ENCODE data around the gene CLIC6. TPM values are rescaled to one million over a fixed set of nuclear protein-coding genes. Genes with fewer than 3 reads are reported as not detected.
A peak's percentile ranks its signal among the peaks of the same experiment; 100 is the strongest.

The CLIC6 gene
- total RNA-seq, 1 experiment from 2014 or later = not detected

- BruUV-seq (replicated peaks) = no TSS peak
- Mint-ChIP-seq H3K4me3 (ENCODE audit: unreplicated experiment) (no peak overlapping the region), H3K27ac (ENCODE audit: low read depth, unreplicated experiment) (no peak overlapping the region), H3K27me3 (ENCODE audit: insufficient read depth, unreplicated experiment) (peaks cover 59% of the 10 kb centered on the region), H3K9me3 (ENCODE audit: unreplicated experiment) (no peaks in the 10 kb centered on the region), H3K36me3 (ENCODE audit: insufficient read depth, unreplicated experiment) (no peaks in the 10 kb centered on the region), H3K4me1 (ENCODE audit: insufficient read depth, unreplicated experiment) (no peaks in the 10 kb centered on the region)
- ChIA-PET POLR2A (no interaction called here), CTCF (interaction anchor here (1.5 kb wide), 1 partner anchor 21 kb away, joined by 4 read pairs; no protein-coding TSS in a partner anchor)
- TF ChIP-seq CTCF (IDR thresholded peaks at IDR 0.05; ENCODE audit: unreplicated experiment) = no peak
- no peak for DNase-seq (ENCODE audit: unreplicated experiment)
- intact Hi-C loops (cut with micrococcal nuclease) = no loop called here
These were observed 45.3 kb upstream of the CLIC6 start for GRCh38 chr21:34623516-34623915.

GRCh38 chr21:34625030-34625593 lies 43.7 kb upstream of the CLIC6 start:
- POLR2A ChIA-PET = interaction anchor here (0.6 to 1.0 kb wide), 2 partner anchors 10 to 99 kb away, joined by 3 read pairs; partner anchors contain the start of gene RCAN1

GRCh38 chr21:34626131-34626530 lies 42.7 kb upstream of the CLIC6 start:
- CTCF ChIA-PET = interaction anchor here (1.5 kb wide), 1 partner anchor 258 kb away, joined by 5 read pairs; no protein-coding TSS in a partner anchor
- H3K36me3 Mint-ChIP-seq (ENCODE audit: insufficient read depth, unreplicated experiment) = no peaks in the 10 kb centered on the region
- POLR2A ChIA-PET = interaction anchor here (0.7 kb wide), 1 partner anchor 274 kb away, joined by 3 read pairs; no protein-coding TSS in a partner anchor
- H3K27ac Mint-ChIP-seq (ENCODE audit: low read depth, unreplicated experiment) = no peak overlapping the region
- DNase-seq (ENCODE audit: unreplicated experiment) = no peak
- peaks cover 59% of the 10 kb centered on the region for H3K27me3 Mint-ChIP-seq (ENCODE audit: insufficient read depth, unreplicated experiment)
- no TSS peak for BruUV-seq (replicated peaks)
- intact Hi-C loops (cut with micrococcal nuclease) = no loop called here
- no peak overlapping the region for H3K4me3 Mint-ChIP-seq (ENCODE audit: unreplicated experiment)
- TF ChIP-seq CTCF (IDR thresholded peaks at IDR 0.05; ENCODE audit: unreplicated experiment) = no peak
- H3K4me1 Mint-ChIP-seq (ENCODE audit: insufficient read depth, unreplicated experiment) = no peaks in the 10 kb centered on the region
- no peaks in the 10 kb centered on the region for H3K9me3 Mint-ChIP-seq (ENCODE audit: unreplicated experiment)

More at GRCh38 chr21:34625030-34625593, 43.7 kb upstream of the CLIC6 start:
- DNase-seq (ENCODE audit: unreplicated experiment) = no peak
- CTCF ChIA-PET = interaction anchor here (1.1 to 1.5 kb wide), 2 partner anchors 22 to 257 kb away, joined by 5 read pairs; no protein-coding TSS in a partner anchor
- no peaks in the 10 kb centered on the region for H3K9me3 Mint-ChIP-seq (ENCODE audit: unreplicated experiment)
- intact Hi-C loops (cut with micrococcal nuclease) = no loop called here
- no peak for TF ChIP-seq CTCF (IDR thresholded peaks at IDR 0.05; ENCODE audit: unreplicated experiment)
- no peak overlapping the region for H3K27ac Mint-ChIP-seq (ENCODE audit: low read depth, unreplicated experiment)
- no peak overlapping the region for H3K4me3 Mint-ChIP-seq (ENCODE audit: unreplicated experiment)
- no TSS peak for BruUV-seq (replicated peaks)
- no peaks in the 10 kb centered on the region for H3K4me1 Mint-ChIP-seq (ENCODE audit: insufficient read depth, unreplicated experiment)
- peaks cover 59% of the 10 kb centered on the region for H3K27me3 Mint-ChIP-seq (ENCODE audit: insufficient read depth, unreplicated experiment)
- H3K36me3 Mint-ChIP-seq (ENCODE audit: insufficient read depth, unreplicated experiment) = no peaks in the 10 kb centered on the region

GRCh38 chr21:34630536-34631143 lies 38.2 kb upstream of the CLIC6 start:
- peak; percentile 70 for DNase-seq (ENCODE audit: unreplicated experiment)
- BruUV-seq (replicated peaks) = no TSS peak
- Mint-ChIP-seq H3K4me3 (ENCODE audit: unreplicated experiment) (no peak overlapping the region), H3K36me3 (ENCODE audit: insufficient read depth, unreplicated experiment) (no peaks in the 10 kb centered on the region), H3K27ac (ENCODE audit: low read depth, unreplicated experiment) (no peak overlapping the region), H3K9me3 (ENCODE audit: unreplicated experiment) (no peaks in the 10 kb centered on the region), H3K27me3 (ENCODE audit: insufficient read depth, unreplicated experiment) (peaks cover 49% of the 10 kb centered on the region), H3K4me1 (ENCODE audit: insufficient read depth, unreplicated experiment) (no peaks in the 10 kb centered on the region)
- intact Hi-C loops (cut with micrococcal nuclease) = loop anchor here (1.0 kb wide), 2 partner anchors 263 to 269 kb away; no protein-coding TSS in a partner anchor
- TF ChIP-seq CTCF (IDR thresholded peaks at IDR 0.05; ENCODE audit: unreplicated experiment) = peak; percentile 79
- POLR2A ChIA-PET = interaction anchor here (0.6 kb wide), 1 partner anchor 532 kb away, joined by 3 read pairs; no protein-coding TSS in a partner anchor
- CTCF ChIA-PET = interaction anchor here (0.7 to 3.7 kb wide), 16 partner anchors 8 to 683 kb away, joined by 3 to 31 read pairs (median 4); partner anchors contain the start of gene KCNE2

Data from MCF 10A (cell line).